CD4-positive, CD25-positive, alpha-beta regulatory T cell (primary cell): Measurements from ENCODE around the gene PLXNA4. TPM values are rescaled to one million over a fixed set of nuclear protein-coding genes. Genes with fewer than 3 reads are reported as not detected.
A peak's percentile ranks its signal among the peaks of the same experiment; 100 is the strongest.

Experiments used
- ATAC-seq, 2 donors: fragments of 150-1000 bp; cut with Tn5 transposase; one replicate each; pipeline ENCODE4 v1.10.0; 2021; ENCODE audit warnings: low read depth in 2 of 2, moderate number of reproducible peaks in 2 of 2, moderate library complexity in 1 of 2
- DNase-seq, 3 donors: peaks; one replicate each; pipeline versions ENCODE4 v3.0.0 to v3.0.0-alpha.2; 2012 to 2022; ENCODE audit warnings: mixed read lengths in 1 of 3
- H3K27ac ChIP-seq: one replicate; pipeline ENCODE4 v1.7.0; 2013; ENCODE audit warnings: mild to moderate bottlenecking, low read length; ENCODE audit not compliant: insufficient read depth, poor library complexity, severe bottlenecking
- H3K27me3 ChIP-seq: one replicate; pipeline ENCODE4 v1.7.0; 2013; ENCODE audit warnings: low read length; ENCODE audit not compliant: control insufficient read depth, insufficient read depth
- H3K36me3 ChIP-seq: one replicate; pipeline ENCODE4 v1.7.0; 2013; ENCODE audit warnings: mild to moderate bottlenecking, low read length, moderate library complexity; ENCODE audit not compliant: control insufficient read depth, insufficient read depth
- H3K4me1 ChIP-seq: 2 replicates; pipeline ENCODE4 v1.7.0; 2013; ENCODE audit warnings: mild to moderate bottlenecking, low read length; ENCODE audit not compliant: insufficient read depth, control insufficient read depth, poor library complexity, severe bottlenecking
- H3K4me3 ChIP-seq: one replicate; pipeline ENCODE4 v1.7.0; 2013; ENCODE audit warnings: low read depth, mild to moderate bottlenecking, low read length, moderate library complexity
- H3K9me3 ChIP-seq, 2 experiments: 1 replicate in 1 of 2; 2 replicates in 1 of 2; pipeline ENCODE4 v1.7.0; 2013; ENCODE audit warnings: low read length in 2 of 2, mild to moderate bottlenecking in 1 of 2, moderate library complexity in 1 of 2; ENCODE audit not compliant: control insufficient read depth in 2 of 2
- H3K27ac Mint-ChIP-seq, 3 donors: one replicate each; pipeline ENCODE4 v1.8.0; 2020 to 2022; ENCODE audit warnings: mild to moderate bottlenecking in 3 of 3, mixed read lengths in 3 of 3, moderate library complexity in 2 of 3
- H3K27me3 Mint-ChIP-seq: one replicate; pipeline ENCODE4 v1.8.0; 2022; ENCODE audit warnings: mild to moderate bottlenecking, mixed read lengths
- H3K36me3 Mint-ChIP-seq: one replicate; pipeline ENCODE4 v1.8.0; 2020; ENCODE audit warnings: mixed read lengths
- H3K4me1 Mint-ChIP-seq, 4 donors: one replicate each; pipeline ENCODE4 v1.8.0; 2020 to 2022; ENCODE audit warnings: mixed read lengths in 4 of 4, mild to moderate bottlenecking in 1 of 4
- H3K4me3 Mint-ChIP-seq, 4 donors: one replicate each; pipeline ENCODE4 v1.8.0; 2020 to 2022; ENCODE audit warnings: mild to moderate bottlenecking in 4 of 4, mixed read lengths in 4 of 4, moderate library complexity in 3 of 4
- H3K9me3 Mint-ChIP-seq, 7 donors: one replicate each; pipeline ENCODE4 v1.8.0; 2020 to 2022; ENCODE audit warnings: mixed read lengths in 7 of 7, mild to moderate bottlenecking in 3 of 7, moderate library complexity in 2 of 7
- polyA plus RNA-seq, 4 donors: library from polyadenylated mRNA; unstranded; fragments of 300-500 nt; fragmentation: Illumina TruSeq; gene quantifications; one replicate each; pipeline ENCODE4 v1.2.3, GENCODE V29; 2021
- total RNA-seq: library from RNA; stranded (reverse); gene quantifications from one replicate; pipeline ENCODE4 v1.2.3, GENCODE V29; 2022

Gene PLXNA4
- total and polyA plus RNA-seq, 5 donors from 2014 or later = 0.27 TPM; not detected in 4

DNA sequence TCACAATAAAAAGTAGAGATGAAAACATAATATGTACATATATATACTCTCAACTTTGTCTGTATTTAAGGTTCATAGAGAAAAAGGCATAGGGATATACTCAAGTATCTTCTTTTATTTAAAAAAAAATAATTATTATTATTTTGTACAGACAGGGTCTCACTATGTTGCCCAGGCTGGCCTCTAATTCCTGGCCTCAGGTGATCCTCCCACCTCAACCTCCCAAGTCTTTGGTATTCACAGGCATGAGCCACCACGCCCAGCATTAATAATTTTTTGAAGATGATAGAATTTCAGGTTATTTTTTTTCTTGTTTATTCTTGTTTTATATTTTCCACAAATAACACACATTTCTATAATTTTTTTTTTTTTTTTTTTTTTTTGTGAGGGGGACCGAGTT lies 113.8 kb downstream of the PLXNA4 start:
- H3K27ac Mint-ChIP-seq = no peak overlapping the region
- no peaks in the 10 kb centered on the region for H3K4me1 ChIP-seq
- H3K36me3 Mint-ChIP-seq = no peaks in the 10 kb centered on the region
- H3K4me1 Mint-ChIP-seq = peaks cover 0 to 17% (median 4%) of the 10 kb centered on the region in 4 donors
- no peak for DNase-seq
- H3K4me3 Mint-ChIP-seq = no peak overlapping the region
- H3K27me3 Mint-ChIP-seq = peaks cover 15% of the 10 kb centered on the region
- H3K27ac ChIP-seq = no peak overlapping the region
- peaks cover 0 to 2% (median 0%) of the 10 kb centered on the region in 7 donors for H3K9me3 Mint-ChIP-seq
- no peaks in the 10 kb centered on the region for H3K36me3 ChIP-seq
- H3K9me3 ChIP-seq = no peaks in the 10 kb centered on the region
- no peaks in the 10 kb centered on the region for H3K27me3 ChIP-seq
- no peak for ATAC-seq
- H3K4me3 ChIP-seq = no peak overlapping the region

DNA sequence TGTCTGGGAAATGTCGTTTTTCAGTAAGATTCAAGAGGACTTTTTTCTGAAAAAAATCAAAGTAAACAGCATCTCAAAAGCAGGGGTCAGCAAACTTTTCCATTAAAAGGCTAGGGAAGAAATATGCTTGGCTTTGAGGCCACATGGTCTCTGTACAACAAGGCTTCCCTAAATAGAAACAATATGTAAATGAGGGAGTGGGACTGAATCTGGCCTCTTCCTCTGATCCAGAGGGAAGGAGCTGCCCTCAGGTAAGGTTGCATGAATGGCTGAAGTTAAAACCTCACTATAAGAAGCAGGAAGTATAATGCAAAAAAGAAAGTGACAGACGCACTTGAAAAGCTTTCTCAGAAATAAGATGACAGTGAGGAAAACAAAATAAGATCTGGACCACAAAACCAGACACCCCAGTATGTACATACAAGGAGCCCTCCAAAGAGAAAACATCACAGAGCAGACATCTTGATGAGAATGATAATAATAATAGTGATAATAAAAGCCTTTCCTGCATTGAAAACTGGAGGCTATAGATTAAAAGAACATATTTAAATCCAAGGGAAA lies 115.2 kb downstream of the PLXNA4 start:
- H3K4me1 Mint-ChIP-seq = peaks cover 0 to 17% (median 4%) of the 10 kb centered on the region in 4 donors

DNA sequence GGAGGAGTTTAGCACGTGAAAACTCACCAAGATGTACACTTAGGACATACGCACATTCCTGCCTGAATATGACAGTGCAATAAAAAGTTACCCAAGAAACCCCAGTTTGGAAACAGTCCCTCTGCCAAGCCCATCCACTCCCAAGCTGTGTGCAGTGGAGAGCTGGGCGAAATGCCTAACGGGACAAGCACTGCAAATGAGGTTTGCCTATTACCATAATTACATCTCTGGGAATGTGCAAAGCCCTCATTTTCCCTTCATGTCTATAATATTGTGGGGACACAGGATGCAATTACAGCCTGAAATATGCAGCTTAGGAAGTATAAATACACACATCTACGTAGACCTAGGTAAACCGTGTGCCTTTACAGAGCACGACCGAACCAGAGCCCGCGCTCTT lies 117.5 kb downstream of the PLXNA4 start:
- Mint-ChIP-seq H3K4me3 (no peak overlapping the region), H3K36me3 (no peaks in the 10 kb centered on the region)

More for the DNA sequence above, 115.2 kb downstream of the PLXNA4 start:
- H3K27me3 Mint-ChIP-seq = peaks cover 10% of the 10 kb centered on the region
- DNase-seq = peak in 1 of 3 donors; percentile 64
- no peaks in the 10 kb centered on the region for H3K36me3 Mint-ChIP-seq
- Histone ChIP-seq H3K4me1 (no peaks in the 10 kb centered on the region), H3K9me3 (no peaks in the 10 kb centered on the region), H3K27ac (no peak overlapping the region), H3K27me3 (no peaks in the 10 kb centered on the region), H3K36me3 (no peaks in the 10 kb centered on the region), H3K4me3 (no peak overlapping the region)
- H3K27ac Mint-ChIP-seq = peak overlapping the region in 1 of 3 donors; percentile 42
- peak in 1 of 2 donors; percentile 50 for ATAC-seq
- peaks cover 0 to 2% (median 0%) of the 10 kb centered on the region in 7 donors for H3K9me3 Mint-ChIP-seq
- H3K4me3 Mint-ChIP-seq = no peak overlapping the region

DNA sequence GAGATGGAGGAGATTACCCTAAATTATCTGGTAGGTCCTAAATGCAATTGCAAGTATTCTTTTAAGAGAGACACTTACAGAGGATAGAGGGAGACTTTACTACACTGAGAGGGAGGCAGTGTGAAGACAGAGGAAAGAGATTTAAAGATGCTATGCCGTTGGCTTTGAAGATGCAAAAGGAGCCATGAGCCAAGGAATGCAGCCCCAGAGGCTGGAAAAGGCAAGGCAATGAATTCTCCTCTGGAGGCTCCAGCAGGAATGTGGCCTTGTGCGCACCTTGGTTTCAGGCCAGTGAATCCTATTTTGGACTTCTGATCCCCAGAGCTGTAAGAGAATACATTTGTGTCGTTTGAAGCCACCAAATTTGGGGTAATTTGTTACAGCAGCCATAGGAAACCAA lies 118.6 kb downstream of the PLXNA4 start:
- H3K27me3 ChIP-seq = no peaks in the 10 kb centered on the region
- H3K9me3 ChIP-seq = no peaks in the 10 kb centered on the region
- no peak overlapping the region for H3K27ac ChIP-seq
- no peak for ATAC-seq
- DNase-seq = no peak
- Mint-ChIP-seq H3K36me3 (no peaks in the 10 kb centered on the region), H3K9me3 (peaks cover 0 to 2% (median 0%) of the 10 kb centered on the region in 7 donors), H3K4me3 (no peak overlapping the region), H3K27me3 (peaks cover 10% of the 10 kb centered on the region), H3K4me1 (peaks cover 0 to 17% (median 4%) of the 10 kb centered on the region in 4 donors), H3K27ac (no peak overlapping the region)
- no peaks in the 10 kb centered on the region for H3K36me3 ChIP-seq
- no peak overlapping the region for H3K4me3 ChIP-seq
- no peaks in the 10 kb centered on the region for H3K4me1 ChIP-seq

More for the DNA sequence above, 117.5 kb downstream of the PLXNA4 start:
- no peak for ATAC-seq
- DNase-seq = no peak
- no peaks in the 10 kb centered on the region for H3K36me3 ChIP-seq
- no peak overlapping the region for H3K27ac Mint-ChIP-seq
- H3K27me3 Mint-ChIP-seq = peaks cover 10% of the 10 kb centered on the region
- no peak overlapping the region for H3K27ac ChIP-seq
- H3K4me1 Mint-ChIP-seq = peaks cover 0 to 17% (median 4%) of the 10 kb centered on the region in 4 donors
- H3K4me1 ChIP-seq = no peaks in the 10 kb centered on the region
- peaks cover 0 to 2% (median 0%) of the 10 kb centered on the region in 7 donors for H3K9me3 Mint-ChIP-seq
- no peak overlapping the region for H3K4me3 ChIP-seq
- no peaks in the 10 kb centered on the region for H3K27me3 ChIP-seq
- H3K9me3 ChIP-seq = no peaks in the 10 kb centered on the region

DNA sequence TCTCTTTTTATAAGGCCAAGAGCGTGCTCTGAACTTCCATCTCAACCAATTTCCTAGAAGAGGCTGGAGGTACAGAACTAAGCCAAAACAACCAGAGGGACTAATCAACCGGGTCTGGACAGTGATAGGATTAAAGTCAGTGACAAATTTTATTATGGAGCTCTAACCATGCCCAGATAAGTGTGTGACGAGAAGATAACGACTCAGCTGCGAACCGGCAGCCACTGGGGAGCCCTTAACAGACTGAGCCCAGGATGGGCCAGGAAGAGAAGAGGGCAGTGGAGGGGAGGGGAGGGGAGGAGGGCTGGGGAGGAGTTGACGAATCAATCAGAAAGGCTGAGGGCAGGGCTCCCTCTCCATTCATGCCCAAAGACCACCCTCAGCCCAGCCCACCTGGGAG lies 119.9 kb downstream of the PLXNA4 start:
- Mint-ChIP-seq H3K9me3 (peaks cover 0 to 2% (median 0%) of the 10 kb centered on the region in 7 donors), H3K27me3 (peaks cover 5% of the 10 kb centered on the region), H3K4me1 (peaks cover 3 to 12% (median 3%) of the 10 kb centered on the region in 4 donors), H3K4me3 (no peak overlapping the region), H3K36me3 (no peaks in the 10 kb centered on the region), H3K27ac (peak overlapping the region in 1 of 3 donors; percentile 40)
- Histone ChIP-seq H3K9me3 (no peaks in the 10 kb centered on the region), H3K4me3 (no peak overlapping the region), H3K27me3 (no peaks in the 10 kb centered on the region), H3K4me1 (no peaks in the 10 kb centered on the region), H3K27ac (no peak overlapping the region), H3K36me3 (no peaks in the 10 kb centered on the region)
- ATAC-seq = no peak
- DNase-seq = no peak

DNA sequence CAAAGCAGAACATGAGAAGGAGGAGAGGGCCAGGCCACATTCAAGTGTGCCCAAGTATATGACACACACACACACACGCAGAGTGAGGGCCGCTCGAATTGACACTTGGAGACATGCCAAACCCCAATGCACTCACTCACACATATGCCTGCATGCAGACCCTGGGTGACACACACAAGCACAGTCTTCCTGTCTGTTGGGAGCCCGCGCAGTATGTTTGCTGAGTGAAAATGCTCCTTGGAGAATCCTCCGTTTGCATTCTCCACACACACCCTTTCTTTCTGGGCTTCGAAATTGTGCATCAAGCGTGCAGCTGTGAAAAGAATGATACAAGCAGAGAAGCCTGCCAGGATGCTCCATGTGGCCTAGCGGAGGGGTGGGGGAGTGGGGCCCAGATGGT lies 120.9 kb downstream of the PLXNA4 start:
- DNase-seq (no peak), ATAC-seq (no peak)
- H3K27me3 Mint-ChIP-seq = no peaks in the 10 kb centered on the region
- no peaks in the 10 kb centered on the region for H3K4me1 ChIP-seq
- peaks cover 0 to 2% (median 0%) of the 10 kb centered on the region in 7 donors for H3K9me3 Mint-ChIP-seq
- H3K27ac Mint-ChIP-seq = no peak overlapping the region
- H3K9me3 ChIP-seq = no peaks in the 10 kb centered on the region
- no peaks in the 10 kb centered on the region for H3K36me3 Mint-ChIP-seq
- H3K27me3 ChIP-seq = no peaks in the 10 kb centered on the region
- no peak overlapping the region for H3K27ac ChIP-seq
- no peak overlapping the region for H3K4me3 ChIP-seq
- H3K4me1 Mint-ChIP-seq = peaks cover 0 to 3% (median 1%) of the 10 kb centered on the region in 4 donors
- H3K36me3 ChIP-seq = no peaks in the 10 kb centered on the region
- H3K4me3 Mint-ChIP-seq = no peak overlapping the region

DNA sequence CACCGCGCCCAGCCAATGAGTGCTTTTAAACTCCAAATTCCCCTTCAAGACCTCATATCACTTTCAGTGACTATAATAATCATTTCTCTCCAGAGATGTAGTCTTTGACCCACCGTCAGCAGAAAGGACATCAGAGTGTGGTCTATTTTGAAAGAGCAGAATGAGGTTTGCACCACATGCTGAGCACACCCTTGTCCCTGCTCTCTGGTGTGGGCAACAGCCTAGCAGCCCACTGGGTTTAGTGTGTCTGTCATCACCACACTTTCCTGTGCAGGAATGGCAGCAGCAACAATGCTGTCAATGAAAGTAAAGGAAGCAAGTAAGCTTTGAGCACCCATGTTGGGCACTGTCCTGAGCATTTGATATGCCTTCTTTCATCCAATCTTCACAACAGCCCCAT lies 122.4 kb downstream of the PLXNA4 start:
- no peaks in the 10 kb centered on the region for H3K4me1 ChIP-seq
- peaks cover 5% of the 10 kb centered on the region for H3K36me3 Mint-ChIP-seq
- peaks cover 0 to 2% (median 0%) of the 10 kb centered on the region in 7 donors for H3K9me3 Mint-ChIP-seq
- no peak overlapping the region for H3K27ac ChIP-seq
- H3K4me3 ChIP-seq = no peak overlapping the region
- H3K36me3 ChIP-seq = no peaks in the 10 kb centered on the region
- no peak overlapping the region for H3K27ac Mint-ChIP-seq
- H3K27me3 ChIP-seq = no peaks in the 10 kb centered on the region
- DNase-seq (no peak), ATAC-seq (no peak)
- H3K27me3 Mint-ChIP-seq = no peaks in the 10 kb centered on the region
- no peak overlapping the region for H3K4me3 Mint-ChIP-seq
- H3K4me1 Mint-ChIP-seq = peaks cover 0 to 3% (median 0%) of the 10 kb centered on the region in 4 donors
- H3K9me3 ChIP-seq = no peaks in the 10 kb centered on the region

DNA sequence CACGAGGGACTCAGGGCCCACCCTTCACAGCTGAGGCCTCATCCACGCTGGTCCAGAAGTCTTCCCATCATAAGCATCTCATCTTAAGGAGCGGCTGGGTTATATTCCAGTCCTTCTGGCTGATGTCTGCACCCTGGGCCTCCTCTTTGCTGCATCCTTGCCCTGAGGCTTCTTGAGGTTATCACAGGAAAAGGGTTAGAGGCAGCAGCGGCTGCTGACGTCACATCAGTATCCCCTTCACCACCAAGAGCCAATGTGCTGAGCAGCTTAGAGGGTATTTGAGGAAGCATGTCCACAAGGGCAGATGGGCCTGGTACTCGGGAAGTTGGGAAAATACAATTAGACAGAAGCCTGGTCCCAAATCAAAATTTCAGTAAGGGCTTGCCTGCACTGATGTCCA lies 125.1 kb downstream of the PLXNA4 start:
- Histone ChIP-seq H3K27me3 (no peaks in the 10 kb centered on the region), H3K4me1 (no peaks in the 10 kb centered on the region), H3K36me3 (no peaks in the 10 kb centered on the region), H3K4me3 (no peak overlapping the region), H3K27ac (no peak overlapping the region), H3K9me3 (no peaks in the 10 kb centered on the region)
- Mint-ChIP-seq H3K27ac (no peak overlapping the region), H3K27me3 (no peaks in the 10 kb centered on the region), H3K36me3 (peaks cover 5% of the 10 kb centered on the region), H3K4me1 (peaks cover 0 to 3% (median 0%) of the 10 kb centered on the region in 4 donors), H3K4me3 (no peak overlapping the region), H3K9me3 (peaks cover 0 to 1% (median 0%) of the 10 kb centered on the region in 7 donors)
- ATAC-seq (no peak), DNase-seq (no peak)
